Measurements from ENCODE around the gene TUBGCP3.

DNA sequence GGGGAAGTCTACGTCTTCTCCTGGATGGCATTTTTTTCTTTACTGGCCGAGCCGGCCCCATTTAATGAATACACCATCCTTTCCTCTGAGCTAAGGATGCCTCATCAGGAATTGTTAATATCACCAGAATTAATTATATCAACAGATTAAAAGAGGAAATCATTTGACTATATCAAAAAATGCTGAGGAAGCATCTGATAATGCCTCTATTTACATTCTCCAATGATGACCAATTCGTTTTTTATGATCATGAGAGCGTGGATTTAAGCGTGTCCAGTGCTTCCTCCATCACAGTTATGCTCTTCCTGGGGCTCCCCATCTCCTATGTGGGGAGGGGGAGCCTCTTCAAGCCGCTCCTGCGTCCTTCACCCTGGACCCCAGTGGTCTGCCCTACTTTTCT lies 58.7 kb downstream of the TUBGCP3 start:
- TF ChIP-seq CTCF (IDR thresholded peaks at IDR 0.05) = no peak
- TF ChIP-seq POLR2A (IDR thresholded peaks at IDR 0.05) = no peak
- TF ChIP-seq EP300 (IDR thresholded peaks at IDR 0.05) = no peak
- TF ChIP-seq POLR2AphosphoS5 (IDR thresholded peaks at IDR 0.05) = no peak

All from upper lobe of left lung (tissue), 4 donors.